Omental fat pad (tissue), 4 donors: ENCODE data around the gene UBE3B. TPM values are rescaled to one million over a fixed set of nuclear protein-coding genes. Genes with fewer than 3 reads are reported as not detected.

Experiments
- ATAC-seq: fragments of 150-250 bp; one replicate; pipeline ENCODE4 v1.9.1; 2016; ENCODE audit warnings: mild to moderate bottlenecking, moderate library complexity; ENCODE audit not compliant: low FRiP score
- DNase-seq: peaks from one replicate; pipeline ENCODE4 v3.0.0-alpha.2; 2019; ENCODE audit warnings: low spot score
- CTCF ChIP-seq, 3 donors: fragments of 450-650 bp; IDR thresholded peaks; one replicate each; pipeline ENCODE4 v1.5.1; 2016 to 2017; ENCODE audit warnings: antibody characterized with exemption in 3 of 3, mild to moderate bottlenecking in 3 of 3, moderate library complexity in 2 of 3
- total RNA-seq, 4 donors: library from RNA; depleted of rRNA; stranded (reverse); fragments of >200 nt; gene quantifications; one replicate each; pipeline ENCODE4 v1.1.0, GENCODE V29; 2016

The UBE3B gene
- total RNA-seq, 4 donors from 2014 or later: 36.6 to 82.4 (median 40.1) TPM

GRCh38 chr12:109489016-109489954 lies 11.9 kb downstream of the UBE3B start:
- DNase-seq (no peak), ATAC-seq (no peak)
- no peak for TF ChIP-seq CTCF (IDR thresholded peaks at IDR 0.05)

DNA sequence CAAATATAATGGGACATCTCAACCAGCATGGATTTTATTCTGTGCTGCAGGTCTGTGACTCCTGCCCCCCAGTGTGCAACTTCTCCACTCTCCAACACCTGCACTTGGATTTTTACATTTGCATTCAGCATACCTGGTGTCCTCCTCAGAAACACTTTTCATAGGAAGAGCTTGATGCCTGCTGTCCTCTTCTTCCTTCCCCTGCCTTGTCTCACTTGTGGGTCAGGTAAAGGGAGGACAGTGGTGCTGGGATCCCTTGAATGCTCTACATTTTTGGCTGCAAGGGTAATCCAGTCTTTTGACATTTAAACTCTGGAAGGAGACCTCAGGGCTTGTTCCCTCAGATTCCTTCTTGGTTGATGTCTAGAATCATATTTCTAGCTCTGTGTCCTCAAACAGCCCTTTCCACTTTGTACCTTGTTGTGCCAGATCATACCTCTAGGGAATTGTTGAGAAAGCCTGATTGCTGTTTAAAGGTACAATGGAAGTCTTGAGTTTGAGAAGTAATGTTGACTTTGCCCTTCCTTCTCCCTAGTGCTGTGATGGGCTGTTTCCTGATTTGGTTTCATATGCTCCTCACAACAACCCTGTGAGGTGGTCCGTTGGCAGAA lies 12.6 kb downstream of the UBE3B start:
- no peak for TF ChIP-seq CTCF (IDR thresholded peaks at IDR 0.05)
- ATAC-seq (no peak), DNase-seq (no peak)

- DNase-seq: no peak
- ATAC-seq: no peak
- no peak for TF ChIP-seq CTCF (IDR thresholded peaks at IDR 0.05)
These were observed 14.2 kb downstream of the UBE3B start for GRCh38 chr12:109491671-109492070.

GRCh38 chr12:109492371-109492770 lies 14.9 kb downstream of the UBE3B start:
- DNase-seq: no peak
- ATAC-seq: no peak
- no peak for TF ChIP-seq CTCF (IDR thresholded peaks at IDR 0.05)

DNA sequence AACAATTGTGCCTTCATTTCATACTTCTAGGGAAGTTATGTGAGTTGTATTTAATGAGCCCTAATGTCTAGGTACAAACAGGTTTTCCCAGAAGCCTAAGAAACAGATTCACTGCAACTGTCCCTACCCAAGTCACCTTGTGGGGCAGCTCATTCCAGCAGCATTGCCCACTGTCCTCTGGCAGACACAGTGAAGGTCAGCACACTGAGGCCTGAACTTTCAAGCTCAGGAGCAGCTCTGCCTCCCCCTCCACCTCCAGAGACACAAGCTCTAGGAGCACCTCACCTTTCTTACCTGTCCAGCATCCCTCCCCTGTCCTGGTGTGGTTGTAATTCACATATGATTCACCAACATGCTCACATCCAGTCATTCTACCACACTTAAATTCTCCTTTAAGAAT lies 15.7 kb downstream of the UBE3B start:
- no peak for DNase-seq
- no peak for TF ChIP-seq CTCF (IDR thresholded peaks at IDR 0.05)
- ATAC-seq: no peak

DNA sequence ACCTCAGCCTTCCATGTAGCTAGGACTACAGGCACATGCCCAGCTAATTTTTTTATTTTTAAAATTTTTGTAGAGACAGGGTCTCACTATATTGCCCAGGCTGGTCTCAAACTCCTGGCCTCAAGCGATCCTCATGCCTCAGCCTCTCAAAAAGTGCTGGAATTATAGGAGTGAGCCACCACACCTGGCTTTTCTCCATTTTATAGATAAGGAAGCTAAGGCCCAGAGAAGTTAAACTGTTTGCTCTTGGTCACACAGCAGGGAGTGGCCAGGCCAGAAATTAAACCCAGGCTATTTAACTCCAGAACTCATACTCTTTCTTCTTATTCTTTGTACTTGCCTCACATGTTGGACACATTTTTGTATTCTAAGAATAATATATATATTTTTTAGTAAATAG lies 16.5 kb downstream of the UBE3B start:
- DNase-seq (no peak), ATAC-seq (no peak)
- TF ChIP-seq CTCF (IDR thresholded peaks at IDR 0.05): no peak
